H1 (cell line): ENCODE results near the gene OTP. TPM values are rescaled to one million over a fixed set of nuclear protein-coding genes. Genes with fewer than 3 reads are reported as not detected.

Source experiments
- CTCF ChIA-PET: fragments of 300-600 bp; sonication (Branson Sonifier 250); formaldehyde crosslinking; loops from one replicate; lab custom pipeline; 2021; ENCODE audit not compliant: partially characterized antibody; lab: Charles Lee
- POLR2A ChIA-PET: fragments of 300-600 bp; sonication (Branson Sonifier 250); formaldehyde crosslinking; loops from one replicate; lab custom pipeline; 2021; ENCODE audit warnings: inconsistent platforms; ENCODE audit not compliant: partially characterized antibody; lab: Charles Lee
- DNase-seq, 2 experiments: peaks; one replicate each; pipeline versions ENCODE4 v3.0.0 to v3.0.0-alpha.2; 2010 to 2022; ENCODE audit warnings: low spot score in 2 of 2, low read depth in 1 of 2, mixed read lengths in 1 of 2
- FAIRE-seq: peaks from 2 replicates; lab custom pipeline; 2011; peaks lifted over from hg19 to GRCh38; lab: Jason Lieb, UNC
- H2AFZ ChIP-seq: 2 replicates; pipeline ENCODE4 v1.8.1; 2012; ENCODE audit warnings: low read length, inconsistent platforms
- H2AK5ac ChIP-seq: 2 replicates; pipeline ENCODE4 v1.6.1; 2013; ENCODE audit warnings: low read depth, low read length
- H2BK120ac ChIP-seq: replicated peaks from 2 replicates; pipeline ENCODE3; 2013; ENCODE audit warnings: low read depth, low read length, inconsistent platforms
- H2BK12ac ChIP-seq: 2 replicates; pipeline ENCODE4 v1.6.1; 2013; ENCODE audit warnings: low read depth, low read length
- H2BK15ac ChIP-seq: 2 replicates; pipeline ENCODE4 v1.6.1; 2013; ENCODE audit warnings: low read length
- H2BK20ac ChIP-seq: 2 replicates; pipeline ENCODE4 v1.6.1; 2013; ENCODE audit warnings: low read length
- H2BK5ac ChIP-seq: 2 replicates; pipeline ENCODE4 v1.6.1; 2013; ENCODE audit warnings: low read depth, low read length
- H3K14ac ChIP-seq: 2 replicates; pipeline ENCODE4 v1.6.1; 2013; ENCODE audit warnings: inconsistent platforms; ENCODE audit not compliant: insufficient read length
- H3K18ac ChIP-seq: 2 replicates; pipeline ENCODE4 v1.6.1; 2013; ENCODE audit warnings: low read length; ENCODE audit errors: extremely low read depth
- H3K23ac ChIP-seq: 2 replicates; pipeline ENCODE4 v1.6.1; 2013; ENCODE audit warnings: inconsistent platforms; ENCODE audit not compliant: insufficient read length
- H3K23me2 ChIP-seq: 2 replicates; pipeline ENCODE4 v1.6.1; 2013; ENCODE audit warnings: low read depth, low read length
- H3K27ac ChIP-seq: 2 replicates; pipeline ENCODE4 v1.6.1; 2011; ENCODE audit warnings: low read depth, low read length, inconsistent platforms
- H3K27me3 ChIP-seq, 4 experiments: replicated peaks in 1 of 4; 1 replicate in 1 of 4; 2 replicates in 3 of 4; pipeline versions ENCODE4 v1.6.1 to v1.8.1; 2011 to 2013; ENCODE audit warnings: low read length in 3 of 4, mild to moderate bottlenecking in 3 of 4, inconsistent platforms in 2 of 4, mixed read lengths in 2 of 4, moderate library complexity in 1 of 4; ENCODE audit not compliant: control insufficient read depth in 3 of 4, insufficient read depth in 3 of 4; ENCODE audit errors: extremely low read depth in 1 of 4
- H3K36me3 ChIP-seq, 4 experiments: 2 replicates each; pipeline versions ENCODE4 v1.6.1 to v1.8.1; 2011 to 2013; ENCODE audit warnings: mild to moderate bottlenecking in 4 of 4, low read length in 3 of 4, moderate library complexity in 2 of 4, control low read depth in 1 of 4, inconsistent platforms in 1 of 4; ENCODE audit not compliant: insufficient read depth in 4 of 4, control insufficient read depth in 2 of 4
- H3K4ac ChIP-seq: replicated peaks from 2 replicates; pipeline ENCODE3; 2013; ENCODE audit warnings: low read length, low read depth, mixed read lengths, inconsistent platforms; ENCODE audit not compliant: insufficient read length
- H3K4me1 ChIP-seq, 4 experiments: replicated peaks in 1 of 4; 1 replicate in 1 of 4; 2 replicates in 3 of 4; pipeline versions ENCODE4 v1.6.1 to v1.8.1; 2011 to 2013; ENCODE audit warnings: low read length in 3 of 4, inconsistent platforms in 2 of 4, mixed read lengths in 1 of 4; ENCODE audit not compliant: insufficient read depth in 4 of 4, control insufficient read depth in 3 of 4
- H3K4me2 ChIP-seq, 2 experiments: 2 replicates each; pipeline versions ENCODE4 v1.6.1 to v1.8.1; 2011 to 2013; ENCODE audit warnings: low read depth in 2 of 2, low read length in 2 of 2, control low read depth in 1 of 2, inconsistent platforms in 1 of 2, mild to moderate bottlenecking in 1 of 2; ENCODE audit not compliant: insufficient read depth in 1 of 2
- H3K4me3 ChIP-seq, 4 experiments: fragments of 200-600, 300-600 bp in 1 of 4; sonication (generic), shearing (Covaris generic), sonication (Bioruptor Twin) in 1 of 4; 2 replicates each; pipeline versions ENCODE4 v1.5.1 to v1.8.1; 2011 to 2016; ENCODE audit warnings: low read length in 4 of 4, low read depth in 3 of 4, control low read depth in 2 of 4, inconsistent platforms in 2 of 4, mild to moderate bottlenecking in 2 of 4, mixed read lengths in 1 of 4, moderate library complexity in 1 of 4; ENCODE audit not compliant: insufficient read depth in 2 of 4; ENCODE audit errors: extremely low read depth in 1 of 4
- H3K56ac ChIP-seq: replicated peaks from 2 replicates; pipeline ENCODE3; 2013; ENCODE audit warnings: low read depth, mild to moderate bottlenecking, mixed read lengths, low read length, inconsistent platforms; ENCODE audit not compliant: insufficient read length
- H3K79me1 ChIP-seq: 2 replicates; pipeline ENCODE4 v1.6.1; 2013; ENCODE audit warnings: low read depth, low read length, control low read depth
- H3K79me2 ChIP-seq, 2 experiments: 2 replicates each; pipeline versions ENCODE4 v1.6.1 to v1.8.1; 2012 to 2013; ENCODE audit warnings: low read length in 2 of 2, mild to moderate bottlenecking in 2 of 2, inconsistent platforms in 1 of 2; ENCODE audit not compliant: insufficient read depth in 2 of 2, control insufficient read depth in 1 of 2
- H3K9ac ChIP-seq, 4 experiments: replicated peaks in 1 of 4; 1 replicate in 1 of 4; 2 replicates in 3 of 4; pipeline versions ENCODE4 v1.6.1 to v1.8.1; 2011 to 2013; ENCODE audit warnings: low read depth in 3 of 4, low read length in 3 of 4, control low read depth in 2 of 4, mild to moderate bottlenecking in 2 of 4, moderate library complexity in 2 of 4, inconsistent platforms in 1 of 4; ENCODE audit errors: extremely low read depth in 1 of 4
- H3K9me3 ChIP-seq, 2 experiments: 2 replicates each; pipeline versions ENCODE4 v1.6.1 to v1.8.1; 2012 to 2013; ENCODE audit warnings: mild to moderate bottlenecking in 2 of 2, moderate library complexity in 2 of 2, control low read depth in 1 of 2, inconsistent platforms in 1 of 2, low read depth in 1 of 2, low read length in 1 of 2, mixed read lengths in 1 of 2; ENCODE audit not compliant: insufficient read depth in 2 of 2
- H4K20me1 ChIP-seq, 2 experiments: replicated peaks in 1 of 2; 2 replicates each; pipeline versions ENCODE3 to v1.8.1; 2011 to 2013; ENCODE audit warnings: inconsistent platforms in 2 of 2, low read length in 2 of 2, mild to moderate bottlenecking in 1 of 2; ENCODE audit not compliant: insufficient read depth in 2 of 2, control insufficient read depth in 1 of 2
- H4K5ac ChIP-seq: 2 replicates; pipeline ENCODE4 v1.6.1; 2013; ENCODE audit warnings: low read length, low read depth, mixed read lengths, inconsistent platforms; ENCODE audit not compliant: insufficient read length
- H4K8ac ChIP-seq: 2 replicates; pipeline ENCODE4 v1.8.0; 2013; ENCODE audit warnings: mild to moderate bottlenecking, moderate library complexity, low read length, inconsistent platforms; ENCODE audit not compliant: insufficient read depth; ENCODE audit errors: extremely low read depth
- H4K91ac ChIP-seq: replicated peaks from 2 replicates; pipeline ENCODE3; 2013; ENCODE audit warnings: low read length, mixed read lengths, inconsistent platforms; ENCODE audit not compliant: insufficient read length
- CTBP2 ChIP-seq: IDR thresholded peaks from 2 replicates; pipeline ENCODE4 v1.7.0; 2011; ENCODE audit warnings: borderline replicate concordance, mild to moderate bottlenecking, moderate library complexity, mixed read lengths, low read length; ENCODE audit not compliant: insufficient read depth, insufficient read length
- GTF2F1 ChIP-seq: IDR thresholded peaks from 2 replicates; pipeline ENCODE4 v1.6.1; 2012; ENCODE audit warnings: low read depth, low read length, improper control_type of control experiment, borderline replicate concordance
- JUN ChIP-seq: IDR thresholded peaks from 2 replicates; pipeline ENCODE4 v1.6.1; 2011; ENCODE audit warnings: low read depth, mild to moderate bottlenecking, improper control_type of control experiment, low read length
- RBBP5 ChIP-seq: IDR thresholded peaks from 2 replicates; pipeline ENCODE4 v1.7.1; 2012; ENCODE audit warnings: low read depth, mild to moderate bottlenecking, inconsistent platforms, low read length, moderate library complexity, borderline replicate concordance
- RFX5 ChIP-seq: IDR thresholded peaks from 2 replicates; pipeline ENCODE4 v1.6.1; 2011; ENCODE audit warnings: low read depth, low read length, improper control_type of control experiment, borderline replicate concordance
- SAP30 ChIP-seq: fragments of 300-600 bp; sonication (generic); IDR thresholded peaks from 2 replicates; pipeline ENCODE4 v1.7.1; 2012; ENCODE audit warnings: low read length, moderate library complexity, mild to moderate bottlenecking, inconsistent platforms; ENCODE audit not compliant: insufficient read depth, insufficient replicate concordance
- SIN3A ChIP-seq, 2 experiments: IDR thresholded peaks in 1 of 2; conservative IDR thresholded peaks in 1 of 2; 2 replicates each; pipeline ENCODE4 v1.6.1; 2011 to 2012; ENCODE audit warnings: low read length in 2 of 2, improper control_type of control experiment in 1 of 2, low read depth in 1 of 2, mild to moderate bottlenecking in 1 of 2
- SP1 ChIP-seq: IDR thresholded peaks from 2 replicates; pipeline ENCODE4 v1.6.1; 2011; ENCODE audit warnings: low read depth, low read length
- SP2 ChIP-seq: IDR thresholded peaks from 2 replicates; pipeline ENCODE4 v1.6.1; 2012; ENCODE audit warnings: mild to moderate bottlenecking, low read length, inconsistent platforms
- SP4 ChIP-seq: IDR thresholded peaks from 2 replicates; pipeline ENCODE4 v1.6.1; 2012; ENCODE audit warnings: low read length, inconsistent platforms
- TAF7 ChIP-seq: optimal IDR thresholded peaks from 2 replicates; pipeline ENCODE3; 2011; ENCODE audit warnings: low read depth, mild to moderate bottlenecking, inconsistent platforms, low read length, moderate library complexity, borderline replicate concordance
- WGBS, 2 experiments: shearing (Covaris generic) in 1 of 2; methylation state at CpG; one replicate each; pipeline versions ENCODE4 v1.1.6 to v1.1.7; 2013 to 2015; ENCODE audit warnings: low lambda C conversion rate in 2 of 2, mixed read lengths in 2 of 2, inconsistent platforms in 1 of 2, low coverage in 1 of 2, missing lambda C conversion rate in 1 of 2; ENCODE audit not compliant: insufficient replicate concordance in 2 of 2, insufficient coverage in 1 of 2, insufficient read length in 1 of 2; ENCODE audit errors: extremely low coverage in 1 of 2, missing lambda C conversion rate in 1 of 2; 5-methylcytosine and 5-hydroxymethylcytosine counted together
- polyA plus RNA-seq, 7 experiments: library from polyadenylated mRNA; depleted of rRNA in 3 of 7; stranded (reverse) in 5 of 7; unstranded in 2 of 7; fragments of >200 nt in 5 of 7; fragments of 200-250 nt in 2 of 7; gene quantifications; 1 replicate in 5 of 7; 2 replicates in 1 of 7; 4 replicates in 1 of 7; pipeline versions ENCODE4 v1.2.1 to v1.2.3, GENCODE V29; 2011 to 2013; ENCODE audit warnings: missing spikeins in 2 of 7, mixed read lengths in 2 of 7
- total RNA-seq: library from RNA; stranded (reverse); fragmentation: NEBNext Ultra II Directional; extraction: Animal tissue kit (Norgen Biotek cat#: 25700); gene quantifications from 2 replicates; pipeline ENCODE4 v1.2.1, GENCODE V29; 2021

OTP gene
- total and polyA plus RNA-seq, 2 of the 8 experiments (the other 6 are each of a cell fraction or from before 2014, with no cell fraction given) = not detected

DNA sequence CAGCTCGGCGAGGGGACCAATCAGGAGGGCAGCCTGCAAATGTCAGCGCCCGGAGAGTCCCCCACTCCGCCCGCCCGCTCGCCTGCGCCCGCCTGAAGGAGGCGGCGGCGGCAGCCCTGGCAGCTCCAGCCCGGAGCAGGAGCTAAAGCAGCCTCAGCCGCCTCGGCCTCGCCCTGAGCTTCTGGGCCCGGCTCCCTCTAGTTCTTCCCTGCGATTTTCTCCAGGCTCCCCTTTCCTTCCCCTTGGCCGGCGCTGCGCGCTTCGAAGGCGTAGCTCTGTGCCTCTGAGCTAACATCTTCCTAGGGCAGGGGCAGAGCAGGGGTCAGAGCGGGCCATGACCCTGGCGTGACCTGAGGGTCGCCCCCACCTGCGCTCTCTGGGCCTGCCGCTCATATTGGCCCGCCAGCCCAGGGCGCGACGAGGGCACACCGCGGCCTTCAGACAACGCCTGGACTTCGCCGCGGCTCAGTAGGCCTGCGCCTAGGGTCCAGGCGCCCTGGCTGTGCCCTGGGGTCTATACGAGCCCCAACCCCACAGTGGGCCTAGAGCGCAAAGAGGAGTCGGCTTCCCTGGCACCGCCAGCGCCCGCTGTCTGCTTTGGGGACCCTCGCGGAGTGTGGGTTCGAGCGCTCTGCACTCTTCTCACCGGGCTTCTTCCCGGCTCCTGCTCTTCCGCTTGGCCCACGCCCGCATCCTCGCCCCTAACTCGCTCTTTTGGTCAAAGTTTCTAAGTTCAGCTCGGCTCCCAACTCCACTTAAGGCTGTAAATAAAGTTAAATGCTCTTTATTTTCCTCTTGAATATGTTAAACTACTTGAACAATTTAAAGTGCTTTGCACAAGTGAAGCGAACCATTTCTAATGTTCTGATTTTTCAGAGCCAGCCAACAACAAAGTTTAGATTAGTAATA, 504 bp upstream of the OTP start:
- H3K4ac ChIP-seq = no peak overlapping the region
- no peaks in the 10 kb centered on the region for H3K79me2 ChIP-seq
- no peaks in the 10 kb centered on the region for H3K79me1 ChIP-seq
- no peak overlapping the region for H3K23ac ChIP-seq
- no peak overlapping the region; the same call in 1 of the 2 replicates for H4K8ac ChIP-seq
- no peak overlapping the region for H2BK15ac ChIP-seq
- H3K56ac ChIP-seq = no peak overlapping the region
- no peak overlapping the region for H2BK12ac ChIP-seq
- H2AK5ac ChIP-seq = no peak overlapping the region
- 3% methylated on average over 61 of the region's 61 CpGs; no CpG with 5 or more reads in 1 of the 2 experiments for WGBS, 2 experiments
- H3K14ac ChIP-seq = no peak overlapping the region
- H4K20me1 ChIP-seq = peaks cover 24 to 29% of the 10 kb centered on the region in 2 experiments
- peak overlapping the region; percentile 35 to 70 for H3K4me2 ChIP-seq
- H4K91ac ChIP-seq = no peak overlapping the region
- H3K18ac ChIP-seq = no peak overlapping the region
- no peak overlapping the region for H3K9ac ChIP-seq
- H2BK5ac ChIP-seq = no peak overlapping the region
- DNase-seq (peak in 1 of 2 experiments; percentile 86), FAIRE-seq (no peak)
- H2BK120ac ChIP-seq = no peak overlapping the region
- H3K4me3 ChIP-seq = peak overlapping the region in 3 of 4 experiments; percentile 30 to 52 (median 42); a peak in 6 of 8 replicates
- no peak overlapping the region for H4K5ac ChIP-seq
- H3K23me2 ChIP-seq = peaks cover 4% of the 10 kb centered on the region; the same call in 1 of the 2 replicates
- no peaks in the 10 kb centered on the region for H3K9me3 ChIP-seq
- ChIA-PET POLR2A (interaction anchor here (0.6 to 2.7 kb wide), 3 partner anchors 10 to 207 kb away, joined by 3 to 11 read pairs (median 3); partner anchors contain the start of gene WDR41), CTCF (interaction anchor here (0.6 to 2.8 kb wide), 10 partner anchors 9 to 346 kb away, joined by 3 to 13 read pairs (median 3); no protein-coding TSS in a partner anchor)
- peaks cover 78 to 100% (median 89%) of the 10 kb centered on the region in 4 experiments for H3K27me3 ChIP-seq
- H3K27ac ChIP-seq = no peak overlapping the region
- H3K36me3 ChIP-seq = no peaks in the 10 kb centered on the region; a peak in 1 of 8 replicates
- no peak overlapping the region for H2AFZ ChIP-seq
- H2BK20ac ChIP-seq = no peak overlapping the region
- H3K4me1 ChIP-seq = peaks cover 9 to 25% (median 17%) of the 10 kb centered on the region in 4 experiments; a peak in 6 of 7 replicates
- TF ChIP-seq SAP30 (no peak), GTF2F1 (no peak), CTBP2 (peak; percentile 99), JUN (no peak), SP1 (no peak), SP2 (no peak), RFX5 (no peak), TAF7 (no peak), SIN3A (conservative IDR thresholded peaks at IDR 0.05 in 1 of 2, IDR thresholded peaks at IDR 0.05 in 1 of 2; ENCODE audit: low read depth in 1 of 2, low read length in 2 of 2) (no peak), RBBP5 (no peak), SP4 (no peak)
